Peyer's patch (tissue), 4 donors: ENCODE data around the gene EMID1.

Experiments used
- CTCF ChIP-seq, 6 experiments: fragments of 450-650 bp in 4 of 6; fragments of 200-600 bp in 2 of 6; sonication (generic) in 1 of 6; IDR thresholded peaks; one replicate each; pipeline ENCODE4 v1.5.1; 2017 to 2019; ENCODE audit warnings: antibody characterized with exemption in 6 of 6, mild to moderate bottlenecking in 3 of 6, moderate library complexity in 1 of 6
- POLR2A ChIP-seq, 2 donors: fragments of 450-650 bp; IDR thresholded peaks; one replicate each; pipeline ENCODE4 v1.5.1; 2017; ENCODE audit warnings: antibody characterized with exemption in 2 of 2, mild to moderate bottlenecking in 2 of 2, moderate library complexity in 2 of 2

- TF ChIP-seq CTCF (IDR thresholded peaks at IDR 0.05) (no peak), POLR2A (IDR thresholded peaks at IDR 0.05) (no peak)
Measured at GRCh38 chr22:29208502-29208862, 2.8 kb downstream of the EMID1 start.
